ENCODE data around the gene FAM229A.
"Not testable (repeated sequence)": the region's sequence is repeated elsewhere in the genome, so short reads cannot be mapped to it uniquely, and the experiment has no call there.

FAM229A gene

DNA sequence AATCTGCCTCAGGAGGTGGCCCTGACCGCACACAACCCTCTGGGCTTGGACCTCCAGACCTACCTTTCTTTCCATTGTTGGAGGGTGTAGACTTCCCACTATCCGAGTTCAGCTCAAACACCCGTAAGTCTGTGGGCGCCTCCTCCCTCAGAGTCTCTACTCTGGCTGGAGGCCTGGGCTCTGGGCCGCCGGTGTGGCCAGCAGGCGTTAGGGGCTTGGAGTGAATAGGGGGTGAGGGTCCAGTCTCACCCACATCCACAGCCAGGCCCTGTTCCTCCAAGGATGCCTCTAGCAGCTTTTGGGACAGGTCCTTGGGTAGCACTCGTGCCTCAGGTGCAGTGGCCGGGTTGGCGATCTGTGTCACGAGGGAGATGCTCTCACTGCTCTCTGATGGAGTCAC, 13.9 kb upstream of the FAM229A start:
- no peak for DNase-seq

DNA sequence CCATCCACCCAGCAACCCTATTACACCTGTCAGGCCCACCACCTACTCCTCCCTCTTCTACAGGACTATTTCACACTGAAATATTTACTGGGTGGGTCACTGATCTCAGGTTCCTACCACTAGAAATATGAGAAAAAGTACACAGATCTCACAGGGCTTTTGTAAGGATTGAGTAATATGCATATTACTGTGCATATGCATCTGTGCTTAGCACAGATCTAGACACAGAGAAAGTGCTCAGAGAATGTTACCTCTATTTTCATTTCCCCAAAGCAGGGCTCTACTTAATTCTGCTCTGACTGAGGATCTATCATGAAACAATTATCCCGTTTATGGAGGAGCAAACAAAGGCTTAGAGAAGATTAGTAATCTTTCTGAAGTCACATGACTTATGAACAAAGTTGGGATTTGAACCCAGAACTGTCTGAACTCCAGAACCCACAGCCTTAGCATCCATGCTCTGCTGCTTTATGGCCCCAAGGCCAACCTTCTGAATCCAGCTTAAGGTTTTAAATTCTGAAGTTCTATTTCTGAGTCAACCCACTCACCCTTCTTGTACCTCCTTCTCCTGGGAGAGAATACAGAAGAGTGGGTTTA, 11.8 kb upstream of the FAM229A start:
- DNase-seq, result no peak

DNA sequence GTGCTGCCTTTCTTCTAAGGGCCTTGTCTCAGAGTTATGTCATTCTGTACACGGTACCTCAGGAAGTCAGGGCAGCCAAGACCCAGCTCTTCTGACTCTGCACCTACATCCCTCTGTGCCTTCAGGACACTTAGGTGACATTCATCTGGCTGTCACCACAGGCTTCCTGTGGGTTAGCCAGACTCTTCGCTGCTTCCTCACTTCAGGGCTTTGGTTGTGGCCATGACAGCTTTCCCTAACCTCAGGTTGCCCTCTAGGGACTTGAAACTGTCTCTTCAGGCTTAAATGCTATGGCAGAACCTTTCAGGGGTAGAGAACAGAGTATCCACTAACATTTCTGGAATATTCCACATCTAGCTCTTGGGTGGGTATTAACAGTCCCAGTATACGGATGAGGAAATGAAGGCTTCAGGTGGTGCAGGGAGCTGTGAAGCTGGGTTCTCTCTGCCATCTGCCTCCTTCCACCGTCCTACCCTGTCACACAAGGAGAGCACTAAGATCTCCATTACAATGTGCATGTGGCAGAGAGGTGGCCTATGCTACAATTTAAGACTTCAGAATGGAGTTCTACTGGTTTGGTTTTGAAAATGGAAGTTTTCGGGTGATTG, 10.0 kb upstream of the FAM229A start:
- peak; percentile 28 for DNase-seq

DNA sequence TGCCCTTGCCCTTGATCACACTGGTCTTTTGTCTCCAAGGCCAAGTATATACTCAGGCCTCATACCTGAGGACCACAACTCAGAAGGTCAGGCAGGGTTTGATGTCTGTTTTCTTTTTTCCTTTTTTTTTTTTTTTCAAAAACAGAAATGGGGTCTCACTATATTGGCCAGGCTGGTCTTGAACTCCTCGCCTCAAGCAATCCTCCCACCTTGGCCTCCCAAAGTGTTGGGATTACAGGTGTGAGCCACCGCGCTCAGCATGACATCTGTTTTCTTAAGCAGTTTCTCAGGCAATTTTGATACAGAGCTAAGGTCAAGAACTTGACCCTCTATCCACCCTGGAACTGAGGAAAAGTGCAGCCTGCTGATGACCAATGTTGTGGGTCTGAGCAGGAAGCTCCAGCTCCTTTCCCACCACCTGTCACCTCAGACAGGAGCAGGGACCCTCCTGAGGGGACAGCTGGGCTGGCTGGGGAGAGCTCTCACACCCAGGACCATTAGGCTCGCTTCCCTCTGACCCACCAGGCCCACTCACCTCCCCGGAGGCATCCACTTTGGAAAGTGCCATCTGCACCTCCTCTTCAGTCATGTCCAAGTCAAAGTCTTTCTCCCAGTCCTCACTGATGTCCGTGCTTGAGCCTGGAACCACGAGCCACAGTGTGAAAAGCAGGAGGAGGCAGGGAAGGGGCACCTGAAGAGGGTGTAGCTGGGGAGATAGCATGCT, 5.8 kb upstream of the FAM229A start:
- DNase-seq, result no peak

DNA sequence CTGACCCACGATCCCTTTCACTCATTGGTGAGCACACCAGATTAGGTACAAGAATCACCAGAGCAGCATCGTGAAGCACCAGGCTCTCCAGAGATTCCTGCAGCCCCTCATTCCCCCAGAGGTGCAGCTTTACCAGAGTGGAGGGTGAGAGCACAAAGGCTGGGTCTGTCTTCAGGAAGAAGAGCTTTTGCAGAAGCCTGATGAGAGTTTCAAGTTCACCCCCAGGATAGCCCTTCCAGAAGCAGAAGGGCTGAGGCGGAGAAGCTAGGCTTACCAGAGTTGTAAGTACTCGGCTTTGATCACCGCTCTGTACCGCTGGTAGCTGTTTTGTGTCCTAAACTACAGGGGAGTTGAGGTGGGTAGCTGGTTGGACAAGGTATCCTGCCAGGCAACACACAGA, 3.2 kb upstream of the FAM229A start:
- no peak for DNase-seq

DNA sequence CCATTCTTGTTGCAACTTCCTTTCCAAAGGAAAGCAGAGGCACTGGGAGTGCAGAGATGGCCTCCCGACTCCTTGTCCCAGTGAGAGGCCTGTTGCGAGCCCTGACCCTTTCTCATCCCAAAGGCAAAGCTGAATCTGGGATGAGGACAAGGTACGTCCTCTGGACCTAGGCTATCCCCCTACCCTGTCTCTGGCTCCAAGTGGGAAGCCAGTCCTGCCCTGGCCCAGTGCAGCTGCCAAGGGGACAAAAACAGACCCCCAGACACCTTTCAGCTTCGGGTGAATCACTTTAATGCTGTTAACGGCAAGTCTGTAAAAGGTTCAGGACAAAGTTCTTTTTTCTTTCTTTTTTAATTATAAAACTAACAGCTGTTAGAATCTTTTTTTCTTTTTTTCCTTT, 2.6 kb upstream of the FAM229A start:
- no peak for DNase-seq

DNA sequence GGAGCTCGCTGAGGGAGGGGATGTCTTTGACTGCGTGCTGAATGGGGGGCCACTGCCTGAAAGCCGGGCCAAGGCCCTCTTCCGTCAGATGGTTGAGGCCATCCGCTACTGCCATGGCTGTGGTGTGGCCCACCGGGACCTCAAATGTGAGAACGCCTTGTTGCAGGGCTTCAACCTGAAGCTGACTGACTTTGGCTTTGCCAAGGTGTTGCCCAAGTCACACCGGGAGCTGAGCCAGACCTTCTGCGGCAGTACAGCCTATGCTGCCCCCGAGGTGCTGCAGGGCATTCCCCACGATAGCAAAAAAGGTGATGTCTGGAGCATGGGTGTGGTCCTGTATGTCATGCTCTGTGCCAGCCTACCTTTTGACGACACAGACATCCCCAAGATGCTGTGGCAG, 1.4 kb upstream of the FAM229A start:
- DNase-seq, result no peak

DNA sequence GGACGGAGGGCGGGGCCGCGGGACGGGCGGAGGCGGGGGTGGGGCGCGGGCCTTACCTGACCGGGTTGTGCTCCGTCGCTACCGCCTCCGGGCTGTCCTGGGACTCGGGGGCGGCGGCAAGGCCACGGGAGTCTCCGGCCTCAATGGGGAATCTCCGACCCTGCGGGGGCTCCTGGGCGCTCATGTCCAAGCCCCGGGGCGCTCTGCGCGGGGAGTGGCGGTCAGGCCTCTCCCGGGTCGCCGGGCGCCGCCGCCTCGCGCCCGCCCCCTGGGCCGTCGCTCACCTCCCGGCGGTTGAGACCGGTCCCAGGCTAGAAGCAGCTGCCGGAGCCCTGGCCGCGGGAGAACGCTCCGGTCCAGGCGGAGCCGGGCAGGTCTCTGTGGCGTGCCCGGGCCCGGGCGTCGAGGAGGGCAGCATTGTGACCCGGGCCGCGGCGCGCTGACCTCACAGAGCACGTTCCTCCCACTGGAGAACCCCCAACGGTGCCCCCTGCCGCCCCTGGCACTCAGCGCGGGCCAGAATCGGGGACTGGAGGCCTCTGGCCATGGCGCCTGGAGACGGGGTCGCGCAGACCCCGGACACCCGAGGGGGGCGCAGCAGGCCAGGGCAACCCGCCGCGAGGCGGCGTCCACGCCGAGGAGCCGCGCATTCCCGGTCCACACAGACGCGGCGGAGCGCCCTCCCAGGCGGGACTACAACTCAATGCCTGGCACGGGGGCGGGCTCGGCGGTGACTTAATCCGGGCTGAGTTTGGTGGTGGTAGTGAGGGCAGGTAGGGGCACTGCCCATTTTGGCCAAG, 411 bp downstream of the FAM229A start:
- DNase-seq, result peak; percentile 39

DNA sequence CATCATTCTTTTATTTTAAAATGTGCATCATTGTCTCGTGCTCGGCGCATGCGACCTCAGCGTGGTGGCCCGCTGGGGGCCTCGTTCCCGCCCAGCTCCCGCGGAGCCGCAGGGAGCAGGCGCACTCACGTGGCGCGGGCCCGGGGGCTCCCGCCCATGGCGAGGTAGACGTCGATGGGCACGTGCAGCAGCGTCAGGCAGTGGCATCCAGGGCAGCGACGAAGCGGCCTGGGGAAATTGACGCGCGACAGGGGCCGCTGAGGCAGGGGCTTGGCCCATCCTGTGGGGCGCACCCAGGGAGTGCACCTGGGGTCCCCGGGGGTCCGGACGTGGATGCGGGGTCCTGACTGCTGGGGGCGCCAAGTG, 994 bp downstream of the FAM229A start:
- DNase-seq, result no peak

DNA sequence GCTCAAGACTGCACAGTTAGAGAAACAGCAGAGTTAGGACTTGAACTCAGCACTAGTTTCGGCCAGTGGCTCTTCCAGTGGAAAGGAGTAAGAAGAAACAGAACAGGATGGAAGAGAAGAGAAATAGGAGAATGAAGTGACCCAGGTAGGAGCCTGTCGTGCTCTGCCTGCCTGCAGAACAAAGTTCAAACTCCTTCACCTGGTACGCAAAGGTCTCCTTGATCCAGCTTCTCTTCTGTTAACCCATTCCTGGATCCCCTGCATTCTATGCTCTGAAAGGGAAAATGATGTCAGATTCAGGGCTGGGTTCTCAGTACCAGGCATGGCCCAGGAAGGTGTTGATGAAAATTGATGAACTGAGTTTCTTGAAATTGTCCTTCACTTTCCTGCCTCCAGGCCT, 3.9 kb downstream of the FAM229A start:
- no peak for DNase-seq

DNA sequence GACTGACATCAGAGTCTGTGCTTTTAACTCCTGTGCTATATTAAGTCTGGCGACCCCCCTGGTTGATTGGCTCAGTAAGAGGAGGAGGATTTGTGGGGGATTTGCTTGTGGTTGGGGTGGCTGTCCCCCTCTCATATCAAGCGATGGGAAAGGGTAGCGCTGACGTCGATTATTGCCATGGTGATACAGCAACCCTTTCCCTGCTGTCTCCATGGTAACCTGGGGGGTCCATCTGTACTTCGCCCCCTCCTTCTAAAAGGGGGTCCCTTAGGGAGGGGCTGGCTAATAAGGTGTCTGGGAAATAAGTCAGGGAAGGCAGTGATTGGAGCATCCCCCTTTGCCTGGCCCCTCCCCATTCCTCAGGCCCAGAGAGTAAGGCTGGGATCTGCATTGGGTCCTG, 4.7 kb downstream of the FAM229A start:
- no peak for DNase-seq

DNA sequence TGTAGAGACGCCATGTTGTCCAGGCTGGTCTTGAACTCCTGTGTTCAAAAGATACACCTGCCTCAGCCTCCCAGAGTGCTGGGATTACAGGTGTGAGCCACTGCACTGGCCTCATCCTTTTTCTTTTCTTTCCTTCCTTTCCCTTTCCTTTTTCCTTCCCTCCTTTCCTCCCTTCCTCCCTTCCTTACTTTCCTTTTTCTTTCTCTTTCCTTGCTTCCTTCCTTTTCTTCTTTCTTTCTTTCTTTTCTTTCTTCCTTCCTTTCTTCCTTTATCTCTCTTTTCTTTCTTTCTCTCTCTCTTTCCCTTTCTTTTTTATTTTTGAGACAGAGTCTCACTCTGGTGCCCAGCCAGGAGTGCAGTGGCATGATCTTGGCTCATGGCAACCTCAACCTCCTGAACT, 5.8 kb downstream of the FAM229A start:
- DNase-seq, result no peak

DNA sequence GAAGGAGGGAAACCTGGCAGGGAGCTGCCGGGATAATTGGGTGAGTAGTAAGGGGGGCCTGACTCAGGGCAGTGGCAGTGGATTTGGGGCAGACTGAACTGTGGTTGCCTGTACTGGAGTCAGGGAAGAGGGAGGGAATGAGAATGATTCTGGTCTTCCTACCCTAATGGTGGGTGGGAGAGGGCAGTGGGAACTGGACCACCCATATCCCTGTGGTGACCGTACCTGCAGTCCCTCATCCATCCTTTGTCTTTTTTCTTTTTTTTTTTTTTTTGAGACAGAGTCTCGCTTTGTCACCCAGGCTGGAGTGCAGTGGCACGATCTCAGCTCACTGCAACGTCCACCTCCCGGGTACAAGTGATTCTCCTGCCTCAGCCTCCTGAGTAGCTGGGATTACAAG, 6.5 kb downstream of the FAM229A start:
- not testable (repeated sequence) for DNase-seq

DNA sequence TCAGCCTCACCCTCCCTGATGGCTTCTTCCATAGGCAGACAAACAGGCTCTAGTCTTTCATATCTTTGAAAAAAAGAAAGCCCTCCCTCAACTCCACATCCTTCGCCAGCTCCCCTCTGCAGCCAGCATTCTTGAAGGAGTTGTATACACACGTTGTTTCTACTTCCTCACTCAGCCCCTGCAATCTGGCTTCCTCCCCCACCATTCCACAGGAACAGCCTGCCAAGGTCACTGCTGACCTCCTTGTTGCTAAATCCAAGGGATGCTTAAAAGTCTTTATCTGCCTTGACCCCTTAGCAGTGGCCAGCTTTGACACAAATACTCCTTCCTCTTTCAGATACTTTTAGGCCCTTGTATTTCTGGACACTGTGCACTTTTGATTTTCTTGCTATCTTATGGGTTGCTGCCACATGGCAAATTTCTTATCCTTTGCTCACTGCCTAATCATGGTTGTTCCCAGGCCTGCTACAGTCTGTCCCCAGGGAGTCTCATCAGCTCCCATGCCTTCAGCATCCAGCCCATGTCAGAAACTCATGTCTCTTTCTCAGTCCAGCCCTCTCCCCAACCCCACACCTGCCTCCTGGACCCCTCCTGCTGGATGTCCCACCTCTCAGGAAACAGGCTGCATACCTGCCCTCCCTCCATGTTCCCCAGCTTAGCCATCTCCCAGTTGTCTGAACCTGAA, 8.3 kb downstream of the FAM229A start:
- DNase-seq, result no peak

DNA sequence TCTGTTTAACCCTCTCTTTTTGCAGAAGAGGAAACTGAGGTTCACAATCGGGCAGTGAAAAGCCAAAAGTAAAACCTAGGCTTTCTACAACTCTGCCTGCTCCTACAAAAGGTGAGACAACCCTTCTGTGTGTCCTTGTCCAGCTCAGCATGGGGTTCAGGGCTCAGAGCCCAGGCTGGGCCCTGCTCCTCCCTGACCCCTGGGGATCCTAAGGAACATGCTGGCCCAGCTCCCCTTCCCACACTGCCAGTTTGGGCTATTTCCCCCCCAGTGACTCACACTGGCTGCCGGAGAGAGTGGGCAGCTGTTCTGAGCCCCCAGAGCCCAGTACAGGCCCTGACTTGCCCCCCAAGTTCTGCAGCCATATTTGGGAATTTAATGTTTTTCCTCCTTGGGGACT, 8.9 kb downstream of the FAM229A start:
- DNase-seq, result no peak

DNA sequence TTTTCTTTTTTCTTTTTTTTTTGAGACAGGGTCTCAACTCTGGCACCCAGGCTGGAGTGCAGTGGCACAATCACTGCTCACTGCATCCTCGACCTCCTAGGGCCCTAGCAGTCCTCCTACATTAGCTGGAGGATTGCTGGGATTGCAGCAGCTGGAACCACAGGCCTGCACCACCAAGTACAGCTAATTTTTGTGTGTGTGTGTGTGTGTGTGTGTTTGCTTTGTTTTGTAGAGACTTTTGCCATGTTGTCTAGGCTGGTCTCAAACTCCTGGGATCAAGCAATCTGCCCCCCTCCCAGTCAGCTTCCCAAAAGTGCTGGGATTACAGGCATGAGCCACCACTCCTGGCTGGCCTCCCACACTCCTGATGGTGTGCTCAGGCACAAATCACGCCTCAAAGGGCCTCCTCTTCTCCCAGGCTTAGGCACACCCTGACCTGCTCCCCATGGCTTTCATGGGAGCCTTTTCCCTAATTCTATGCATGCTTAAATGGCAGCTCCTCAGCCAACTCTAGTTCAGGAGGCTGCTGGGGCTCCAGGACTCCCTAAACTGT, 9.4 kb downstream of the FAM229A start:
- no peak for DNase-seq

DNA sequence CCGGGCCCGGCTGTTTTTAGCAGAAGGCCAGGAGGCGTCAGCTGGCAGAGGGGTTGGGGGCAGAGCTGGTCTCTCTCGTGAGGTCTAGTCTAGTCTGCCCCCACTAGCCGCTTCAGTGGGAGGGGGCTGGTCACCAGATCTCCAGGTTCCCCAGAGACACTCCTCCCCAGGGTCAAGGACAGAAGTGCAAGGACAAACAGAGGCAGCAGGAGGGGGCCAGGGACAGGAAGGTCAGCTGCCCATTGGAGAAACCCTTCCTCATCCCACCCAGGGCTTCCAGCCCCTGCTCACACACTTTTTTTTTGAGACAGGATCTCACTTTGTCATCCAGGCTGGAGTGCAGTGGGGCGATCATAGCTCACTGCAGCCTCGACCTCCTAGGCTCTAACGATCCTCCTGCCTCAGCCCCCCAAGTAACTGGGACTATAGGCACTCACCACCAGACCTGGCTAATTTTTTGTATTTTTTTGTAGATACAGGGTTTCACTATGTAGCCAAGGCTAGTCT, 10.0 kb downstream of the FAM229A start:
- no peak for DNase-seq

DNA sequence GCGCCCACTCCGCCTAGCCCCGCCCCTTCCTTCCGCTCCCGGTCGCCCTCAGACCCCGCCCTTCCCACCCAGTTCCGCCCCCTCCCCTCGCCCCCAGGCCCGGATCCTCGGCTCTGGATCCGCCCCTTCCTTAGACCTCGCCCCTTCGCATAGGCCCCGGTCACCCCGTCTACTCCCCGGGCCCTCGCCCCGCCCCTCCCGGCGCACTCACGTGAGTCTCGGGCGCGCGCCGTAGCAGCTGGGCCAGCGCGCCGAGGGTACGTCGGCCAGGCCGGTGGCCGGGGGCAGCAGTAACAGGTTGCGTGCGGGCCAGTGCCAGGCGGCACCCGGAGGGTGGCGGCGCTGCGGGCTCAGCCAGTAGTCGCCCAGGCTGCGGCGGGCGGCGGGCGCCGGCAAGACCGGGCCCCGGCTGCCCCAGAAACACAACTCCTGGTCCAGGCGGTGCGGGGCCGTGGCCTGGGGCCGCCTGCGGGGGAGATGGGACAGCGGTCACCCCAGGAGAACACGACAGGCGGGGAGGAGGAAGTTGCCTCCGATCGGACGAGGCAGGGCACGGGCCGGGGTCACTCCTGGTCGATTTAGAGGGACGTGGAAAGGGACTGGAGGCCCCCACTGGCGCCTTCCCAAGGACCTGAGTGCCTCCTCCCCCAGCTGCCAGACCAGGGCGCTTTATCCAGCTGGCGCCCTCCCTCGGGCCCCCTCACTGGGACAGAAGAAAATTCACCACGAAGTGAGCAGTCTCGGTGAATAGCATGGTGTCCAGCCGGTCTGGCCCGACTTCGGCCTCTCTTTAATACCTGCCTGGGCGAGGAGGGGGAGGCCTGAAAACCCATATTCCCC, 10.7 kb downstream of the FAM229A start:
- peak; percentile 94 for DNase-seq

DNA sequence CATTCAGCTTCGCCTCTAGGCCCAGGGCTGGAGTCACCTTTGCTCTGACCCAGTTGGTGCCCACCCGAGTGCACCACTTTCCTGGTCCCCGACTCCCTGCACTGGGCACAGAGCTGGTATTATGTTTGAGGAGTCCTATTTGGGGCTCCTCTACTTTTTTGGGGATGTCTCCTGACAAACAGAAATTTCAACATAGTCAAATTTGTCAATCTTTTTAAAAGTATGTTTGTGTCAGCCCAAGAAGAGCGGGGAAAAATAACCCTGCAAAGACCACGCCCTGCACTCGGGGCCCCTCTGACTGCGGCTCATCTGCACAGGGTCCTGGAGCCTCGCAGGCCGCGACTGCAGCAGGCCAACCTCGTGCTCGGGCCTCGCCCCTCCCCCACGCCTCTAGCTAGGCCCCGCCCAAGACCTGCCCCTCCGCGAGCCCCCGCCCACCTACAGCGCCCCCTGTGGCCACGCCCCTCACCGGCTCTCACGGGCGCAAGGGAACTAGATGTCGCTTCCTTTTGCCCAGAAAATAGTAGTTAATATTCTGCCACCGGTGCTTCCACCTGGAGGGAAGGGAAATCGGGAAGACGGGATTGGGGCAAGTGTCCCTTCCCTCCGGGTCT, 11.4 kb downstream of the FAM229A start:
- peak; percentile 88 for DNase-seq

DNA sequence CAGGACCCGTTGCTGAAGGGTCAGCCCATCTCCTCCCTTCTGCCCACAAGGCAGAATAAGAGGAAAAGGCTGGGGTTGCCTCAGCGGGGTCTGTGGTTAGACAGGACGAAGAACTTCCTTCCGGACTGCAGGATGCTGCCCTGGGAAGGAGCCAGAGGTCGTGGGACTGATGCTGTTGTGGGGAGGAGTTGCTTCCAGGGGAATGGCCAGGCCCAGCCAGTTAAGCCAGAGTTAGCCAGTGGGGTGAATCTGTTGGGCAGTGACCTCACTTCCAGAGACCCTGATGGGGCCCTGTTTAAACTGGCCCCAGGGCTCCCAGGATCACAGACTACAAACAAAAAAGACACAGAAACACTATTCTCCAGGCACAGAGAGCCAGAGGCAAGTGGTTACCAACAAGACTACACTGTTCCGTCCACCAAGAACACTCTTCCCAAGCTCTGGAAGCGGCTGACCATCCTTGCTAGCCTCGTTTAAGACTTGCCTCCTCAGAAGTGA, 13.0 kb downstream of the FAM229A start:
- DNase-seq, result no peak

DNA sequence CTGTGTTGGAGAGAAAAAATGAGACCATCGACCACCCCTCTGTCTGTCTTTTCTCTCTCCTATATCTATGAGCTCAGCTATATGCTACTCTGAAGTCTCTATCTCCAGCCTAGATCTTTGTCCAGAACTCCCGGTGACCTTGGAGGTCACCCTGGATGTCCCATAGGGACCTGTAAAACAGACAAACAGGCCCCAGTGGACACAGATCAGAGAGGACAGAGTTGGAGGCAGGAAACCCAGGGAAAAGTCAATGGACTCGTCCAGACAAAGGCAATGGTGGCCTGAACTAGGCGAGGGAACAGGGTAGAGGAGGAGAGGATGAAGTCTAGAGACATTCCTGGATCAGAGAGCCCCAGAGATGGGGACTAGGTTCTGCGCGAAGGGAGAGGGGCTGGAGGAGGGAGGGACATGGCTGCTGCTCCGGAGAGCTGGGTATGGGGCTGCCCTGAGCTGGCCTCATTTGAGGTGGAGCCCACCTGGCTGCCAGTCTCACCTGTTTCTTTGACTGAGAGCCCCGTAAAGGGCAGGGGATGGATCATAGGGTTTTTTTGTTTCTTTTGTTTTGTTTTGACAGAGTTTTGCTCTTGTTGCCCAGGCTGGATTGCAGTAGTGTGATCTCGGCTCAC, 15.6 kb downstream of the FAM229A start:
- no peak for DNase-seq
